H9 (cell line): ENCODE results near the gene DGKB. TPM values are rescaled to one million over a fixed set of nuclear protein-coding genes. Genes with fewer than 3 reads are reported as not detected.

Experiments used
- DNase-seq: peaks from one replicate; pipeline ENCODE4 v3.0.0-alpha.2; 2017
- H2AFZ ChIP-seq: one replicate; pipeline ENCODE4 v1.6.1; 2013; ENCODE audit warnings: mild to moderate bottlenecking, low read length, control low read depth, moderate library complexity
- H2AK5ac ChIP-seq: 2 replicates; pipeline ENCODE4 v1.6.1; 2013; ENCODE audit warnings: low read length, control low read depth, mixed read lengths; ENCODE audit not compliant: insufficient read length
- H2BK120ac ChIP-seq: one replicate; pipeline ENCODE4 v1.6.1; 2013; ENCODE audit warnings: low read depth, mild to moderate bottlenecking, low read length, control low read depth, inconsistent platforms; ENCODE audit not compliant: poor library complexity, severe bottlenecking
- H2BK12ac ChIP-seq: 2 replicates; pipeline ENCODE4 v1.6.1; 2013; ENCODE audit warnings: low read length, control low read depth, mixed read lengths, low read depth; ENCODE audit not compliant: insufficient read length
- H2BK15ac ChIP-seq: 2 replicates; pipeline ENCODE4 v1.6.1; 2013; ENCODE audit warnings: low read depth, low read length, control low read depth
- H2BK20ac ChIP-seq: one replicate; pipeline ENCODE4 v1.6.1; 2013; ENCODE audit warnings: low read depth, mild to moderate bottlenecking, low read length, control low read depth, inconsistent platforms; ENCODE audit not compliant: poor library complexity, severe bottlenecking
- H2BK5ac ChIP-seq: 2 replicates; pipeline ENCODE4 v1.6.1; 2013; ENCODE audit warnings: low read length, control low read depth, mixed read lengths; ENCODE audit not compliant: insufficient read length
- H3K14ac ChIP-seq: 2 replicates; pipeline ENCODE4 v1.6.1; 2013; ENCODE audit warnings: low read length, control low read depth; ENCODE audit not compliant: insufficient read depth
- H3K18ac ChIP-seq: 2 replicates; pipeline ENCODE4 v1.6.1; 2013; ENCODE audit warnings: low read depth, mild to moderate bottlenecking, mixed read lengths, low read length, control low read depth; ENCODE audit not compliant: insufficient read length
- H3K23ac ChIP-seq: 2 replicates; pipeline ENCODE4 v1.6.1; 2013; ENCODE audit warnings: low read length, control low read depth, mixed read lengths, low read depth; ENCODE audit not compliant: insufficient read length
- H3K23me2 ChIP-seq: 2 replicates; pipeline ENCODE4 v1.6.1; 2013; ENCODE audit warnings: low read depth, mild to moderate bottlenecking, mixed read lengths, low read length, control low read depth; ENCODE audit not compliant: insufficient read length, poor library complexity, severe bottlenecking
- H3K27ac ChIP-seq: 2 replicates; pipeline ENCODE4 v1.5.1; 2013; ENCODE audit warnings: low read length, control low read depth, mixed read lengths, low read depth; ENCODE audit not compliant: insufficient read length
- H3K27me3 ChIP-seq: 2 replicates; pipeline ENCODE4 v1.6.1; 2013; ENCODE audit warnings: low read length, control low read depth, inconsistent platforms; ENCODE audit not compliant: insufficient read depth
- H3K4ac ChIP-seq: 2 replicates; pipeline ENCODE4 v1.6.1; 2013; ENCODE audit warnings: low read depth, mild to moderate bottlenecking, control low read depth, inconsistent platforms, low read length, moderate library complexity
- H3K4me1 ChIP-seq: 2 replicates; pipeline ENCODE4 v1.6.1; 2013; ENCODE audit warnings: low read length, control low read depth, inconsistent platforms; ENCODE audit not compliant: insufficient read depth
- H3K4me2 ChIP-seq: 2 replicates; pipeline ENCODE4 v1.6.1; 2013; ENCODE audit warnings: low read length, control low read depth, mixed read lengths; ENCODE audit not compliant: insufficient read length, insufficient read depth
- H3K56ac ChIP-seq: 2 replicates; pipeline ENCODE4 v1.6.1; 2013; ENCODE audit warnings: low read depth, mild to moderate bottlenecking, mixed read lengths, low read length, control low read depth; ENCODE audit not compliant: insufficient read length
- H3K79me1 ChIP-seq: 2 replicates; pipeline ENCODE4 v1.6.1; 2013; ENCODE audit warnings: low read depth, mild to moderate bottlenecking, moderate library complexity, low read length, control low read depth, inconsistent platforms; ENCODE audit not compliant: insufficient read depth, poor library complexity, severe bottlenecking
- H3K79me2 ChIP-seq: 2 replicates; pipeline ENCODE4 v1.6.1; 2013; ENCODE audit warnings: low read length, control low read depth, inconsistent platforms; ENCODE audit not compliant: insufficient read depth
- H3K9ac ChIP-seq: 2 replicates; pipeline ENCODE4 v1.6.1; 2013; ENCODE audit warnings: low read length, control low read depth, mixed read lengths; ENCODE audit not compliant: insufficient read length; ENCODE audit errors: extremely low read depth
- H3K9me3 ChIP-seq: one replicate; pipeline ENCODE4 v1.6.1; 2013; ENCODE audit warnings: low read depth, low read length, inconsistent platforms; ENCODE audit not compliant: control insufficient read depth
- H3T11ph ChIP-seq: one replicate; pipeline ENCODE4 v1.6.1; 2013; ENCODE audit warnings: mild to moderate bottlenecking, low read length, control low read depth, inconsistent platforms
- H4K20me1 ChIP-seq: one replicate; pipeline ENCODE4 v1.6.1; 2013; ENCODE audit not compliant: control insufficient read depth, insufficient read length, insufficient read depth
- H4K5ac ChIP-seq: 2 replicates; pipeline ENCODE4 v1.6.1; 2013; ENCODE audit warnings: low read depth, mild to moderate bottlenecking, mixed read lengths, low read length, control low read depth; ENCODE audit not compliant: insufficient read length
- H4K8ac ChIP-seq: replicated peaks from 2 replicates; pipeline ENCODE4 v1.6.1; 2013; ENCODE audit warnings: low read length, control low read depth, mixed read lengths, low read depth; ENCODE audit not compliant: insufficient read length
- H4K91ac ChIP-seq: 2 replicates; pipeline ENCODE4 v1.6.1; 2013; ENCODE audit warnings: low read depth, mild to moderate bottlenecking, moderate library complexity, mixed read lengths, low read length, control low read depth; ENCODE audit not compliant: insufficient read length
- H3K27ac Mint-ChIP-seq, 3 experiments: 2 replicates in 2 of 3; 3 replicates in 1 of 3; pipeline ENCODE4 v1.8.0; 2020 to 2021; ENCODE audit warnings: mixed read lengths in 3 of 3, mild to moderate bottlenecking in 1 of 3, moderate library complexity in 1 of 3
- H3K27me3 Mint-ChIP-seq: 2 replicates; pipeline ENCODE4 v1.8.0; 2021; ENCODE audit warnings: low read depth, mild to moderate bottlenecking, moderate library complexity, mixed read lengths
- H3K36me3 Mint-ChIP-seq, 3 experiments: 2 replicates in 2 of 3; 3 replicates in 1 of 3; pipeline ENCODE4 v1.8.0; 2020 to 2021; ENCODE audit warnings: low read depth in 3 of 3, mixed read lengths in 3 of 3; ENCODE audit not compliant: insufficient read depth in 1 of 3
- H3K4me1 Mint-ChIP-seq, 2 experiments: 2 replicates each; pipeline ENCODE4 v1.8.0; 2020; ENCODE audit warnings: mixed read lengths in 2 of 2
- H3K4me3 Mint-ChIP-seq, 2 experiments: 2 replicates in 1 of 2; 3 replicates in 1 of 2; pipeline ENCODE4 v1.8.0; 2020 to 2021; ENCODE audit warnings: mild to moderate bottlenecking in 2 of 2, mixed read lengths in 2 of 2, moderate library complexity in 1 of 2
- H3K9me3 Mint-ChIP-seq, 2 experiments: 2 replicates in 1 of 2; 3 replicates in 1 of 2; pipeline ENCODE4 v1.8.0; 2020; ENCODE audit warnings: mild to moderate bottlenecking in 2 of 2, mixed read lengths in 2 of 2, moderate library complexity in 1 of 2
- whole genome bisulfite sequencing: extraction: QIAGEN DNeasy Blood & Tissue Kit; methylation state at CpG from one replicate; pipeline ENCODE4 v1.1.7; 2013; ENCODE audit warnings: missing lambda C conversion rate, low lambda C conversion rate, mixed read lengths; ENCODE audit not compliant: insufficient read length; ENCODE audit errors: extremely low coverage; 5-methylcytosine and 5-hydroxymethylcytosine counted together
- total RNA-seq: library from RNA; stranded (reverse); gene quantifications from 2 replicates; pipeline ENCODE4 v1.2.1, GENCODE V29; 2021
- TF ChIP-seq, protein P1 (sequence below): fragments of 200-600 bp; sonication (generic); conservative IDR thresholded peaks from 3 replicates; pipeline ENCODE4 v1.8.0; 2021; ENCODE audit warnings: antibody characterized with exemption, mild to moderate bottlenecking

The DGKB gene
- total RNA-seq, 1 experiment from 2014 or later, result 0.26 TPM

- no peak overlapping the region for H3K4me2 ChIP-seq
- H2BK20ac ChIP-seq, result no peak overlapping the region
- no peak overlapping the region for H2AK5ac ChIP-seq
- H4K91ac ChIP-seq, result no peak overlapping the region
- no peak overlapping the region for H3K23ac ChIP-seq
- H3K56ac ChIP-seq, result no peak overlapping the region
- no peak overlapping the region for H2BK12ac ChIP-seq
- no peaks in the 10 kb centered on the region for H3K36me3 Mint-ChIP-seq
- H3K27ac ChIP-seq, result no peak overlapping the region
- no peak overlapping the region for H2AFZ ChIP-seq
- H3K9me3 ChIP-seq, result no peaks in the 10 kb centered on the region
- H2BK5ac ChIP-seq, result no peak overlapping the region
- no peak overlapping the region for H4K5ac ChIP-seq
- no peak overlapping the region for H3K18ac ChIP-seq
- H3K4ac ChIP-seq, result no peak overlapping the region
- DNase-seq, result no peak
- H3K4me3 Mint-ChIP-seq, result no peak overlapping the region
- no peaks in the 10 kb centered on the region for H3K23me2 ChIP-seq
- no peak overlapping the region for H3T11ph ChIP-seq
- H3K79me1 ChIP-seq, result no peaks in the 10 kb centered on the region
- no peak overlapping the region for H2BK120ac ChIP-seq
- no peaks in the 10 kb centered on the region for H3K79me2 ChIP-seq
- no peaks in the 10 kb centered on the region for H3K9me3 Mint-ChIP-seq
- no peaks in the 10 kb centered on the region for H3K27me3 ChIP-seq
- H3K4me1 ChIP-seq, result no peaks in the 10 kb centered on the region
- no peaks in the 10 kb centered on the region for H3K27me3 Mint-ChIP-seq
- WGBS, result no CpG with 5 or more reads among the region's 3 CpGs
- no peak overlapping the region for H4K8ac ChIP-seq
- TF ChIP-seq, protein P1, sequence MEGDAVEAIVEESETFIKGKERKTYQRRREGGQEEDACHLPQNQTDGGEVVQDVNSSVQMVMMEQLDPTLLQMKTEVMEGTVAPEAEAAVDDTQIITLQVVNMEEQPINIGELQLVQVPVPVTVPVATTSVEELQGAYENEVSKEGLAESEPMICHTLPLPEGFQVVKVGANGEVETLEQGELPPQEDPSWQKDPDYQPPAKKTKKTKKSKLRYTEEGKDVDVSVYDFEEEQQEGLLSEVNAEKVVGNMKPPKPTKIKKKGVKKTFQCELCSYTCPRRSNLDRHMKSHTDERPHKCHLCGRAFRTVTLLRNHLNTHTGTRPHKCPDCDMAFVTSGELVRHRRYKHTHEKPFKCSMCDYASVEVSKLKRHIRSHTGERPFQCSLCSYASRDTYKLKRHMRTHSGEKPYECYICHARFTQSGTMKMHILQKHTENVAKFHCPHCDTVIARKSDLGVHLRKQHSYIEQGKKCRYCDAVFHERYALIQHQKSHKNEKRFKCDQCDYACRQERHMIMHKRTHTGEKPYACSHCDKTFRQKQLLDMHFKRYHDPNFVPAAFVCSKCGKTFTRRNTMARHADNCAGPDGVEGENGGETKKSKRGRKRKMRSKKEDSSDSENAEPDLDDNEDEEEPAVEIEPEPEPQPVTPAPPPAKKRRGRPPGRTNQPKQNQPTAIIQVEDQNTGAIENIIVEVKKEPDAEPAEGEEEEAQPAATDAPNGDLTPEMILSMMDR, result no peak
- no peak overlapping the region for H3K14ac ChIP-seq
- H3K27ac Mint-ChIP-seq, result no peak overlapping the region
- H2BK15ac ChIP-seq, result no peak overlapping the region
- no peaks in the 10 kb centered on the region for H4K20me1 ChIP-seq
- no peak overlapping the region for H3K9ac ChIP-seq
- peaks cover 7 to 12% of the 10 kb centered on the region in 2 experiments; a peak in 3 of 4 replicates for H3K4me1 Mint-ChIP-seq
Observed at GRCh38 chr7:14688208-14688607, 214.3 kb downstream of the DGKB start.
